Neural crest cell (in vitro differentiated cells): ENCODE measurements around the gene TSSC4. TPM values are rescaled to one million over a fixed set of nuclear protein-coding genes. Genes with fewer than 3 reads are reported as not detected.

Source experiments
- DNase-seq: peaks from one replicate; pipeline ENCODE4 v3.0.0; 2021; ENCODE audit warnings: low read depth, mixed read lengths, low spot score
- H3K27ac Mint-ChIP-seq: one replicate; pipeline ENCODE4 v1.8.0; 2021; ENCODE audit warnings: mild to moderate bottlenecking, mixed read lengths; ENCODE audit not compliant: unreplicated experiment
- H3K27me3 Mint-ChIP-seq: 2 replicates; pipeline ENCODE4 v1.8.0; 2021; ENCODE audit warnings: low read depth, mild to moderate bottlenecking, mixed read lengths
- H3K36me3 Mint-ChIP-seq: 2 replicates; pipeline ENCODE4 v1.8.0; 2021; ENCODE audit warnings: low read depth, mild to moderate bottlenecking, mixed read lengths
- H3K4me1 Mint-ChIP-seq: 2 replicates; pipeline ENCODE4 v1.8.0; 2021; ENCODE audit warnings: mixed read lengths
- H3K4me3 Mint-ChIP-seq: one replicate; pipeline ENCODE4 v1.8.0; 2021; ENCODE audit warnings: mild to moderate bottlenecking, mixed read lengths
- H3K9me3 Mint-ChIP-seq: 2 replicates; pipeline ENCODE4 v1.8.0; 2021; ENCODE audit warnings: mixed read lengths
- total RNA-seq: library from RNA; stranded (reverse); gene quantifications from 2 replicates; pipeline ENCODE4 v1.2.1, GENCODE V29; 2021
- TF ChIP-seq, protein P1 (sequence below): fragments of 200-600 bp; sonication (generic); conservative IDR thresholded peaks from 2 replicates; pipeline ENCODE4 v1.5.0; 2021; ENCODE audit warnings: antibody characterized with exemption, mild to moderate bottlenecking

Gene TSSC4
- total RNA-seq, 1 donor from 2014 or later, result 60.1 TPM

DNA sequence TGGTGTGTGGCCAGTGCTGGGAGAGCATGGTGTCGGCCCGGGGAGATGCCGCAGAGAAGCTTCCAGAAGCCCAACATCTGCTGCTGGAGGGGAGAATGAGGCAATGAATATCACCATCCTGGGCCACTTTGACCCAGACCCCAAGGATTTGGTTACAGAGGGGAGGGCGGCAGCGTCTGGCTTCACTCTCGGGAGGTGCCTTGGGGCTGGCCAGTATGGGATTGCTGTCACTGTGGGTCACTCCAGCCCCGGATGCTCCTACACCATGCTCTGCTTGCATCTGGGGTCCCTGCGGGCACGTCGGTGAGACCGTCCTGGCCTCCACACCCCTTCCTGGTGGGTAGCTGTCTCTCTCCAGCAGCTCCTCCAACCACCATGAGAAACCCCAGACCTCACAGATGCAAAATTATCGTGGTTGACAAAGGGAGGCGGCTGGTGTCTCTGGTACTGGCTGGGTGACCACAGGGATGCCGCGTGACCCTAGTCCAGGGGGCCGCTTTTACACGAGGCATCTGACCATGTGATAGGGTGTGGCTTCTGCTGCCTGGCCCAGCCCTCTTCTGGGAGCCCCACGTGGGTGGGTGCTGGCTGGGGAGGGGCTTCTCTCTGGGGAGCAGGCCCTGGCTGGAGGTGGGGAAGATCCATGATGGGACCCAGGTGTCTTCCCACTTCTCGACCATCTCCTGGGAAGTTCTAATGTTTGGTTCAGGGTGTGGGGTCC is 49.9 kb downstream of the TSSC4 start:
- DNase-seq, result no peak
- Mint-ChIP-seq H3K4me3 (no peak overlapping the region), H3K9me3 (no peaks in the 10 kb centered on the region), H3K4me1 (no peaks in the 10 kb centered on the region), H3K27ac (no peak overlapping the region), H3K36me3 (no peaks in the 10 kb centered on the region), H3K27me3 (peaks cover 63% of the 10 kb centered on the region)
- TF ChIP-seq, protein P1, sequence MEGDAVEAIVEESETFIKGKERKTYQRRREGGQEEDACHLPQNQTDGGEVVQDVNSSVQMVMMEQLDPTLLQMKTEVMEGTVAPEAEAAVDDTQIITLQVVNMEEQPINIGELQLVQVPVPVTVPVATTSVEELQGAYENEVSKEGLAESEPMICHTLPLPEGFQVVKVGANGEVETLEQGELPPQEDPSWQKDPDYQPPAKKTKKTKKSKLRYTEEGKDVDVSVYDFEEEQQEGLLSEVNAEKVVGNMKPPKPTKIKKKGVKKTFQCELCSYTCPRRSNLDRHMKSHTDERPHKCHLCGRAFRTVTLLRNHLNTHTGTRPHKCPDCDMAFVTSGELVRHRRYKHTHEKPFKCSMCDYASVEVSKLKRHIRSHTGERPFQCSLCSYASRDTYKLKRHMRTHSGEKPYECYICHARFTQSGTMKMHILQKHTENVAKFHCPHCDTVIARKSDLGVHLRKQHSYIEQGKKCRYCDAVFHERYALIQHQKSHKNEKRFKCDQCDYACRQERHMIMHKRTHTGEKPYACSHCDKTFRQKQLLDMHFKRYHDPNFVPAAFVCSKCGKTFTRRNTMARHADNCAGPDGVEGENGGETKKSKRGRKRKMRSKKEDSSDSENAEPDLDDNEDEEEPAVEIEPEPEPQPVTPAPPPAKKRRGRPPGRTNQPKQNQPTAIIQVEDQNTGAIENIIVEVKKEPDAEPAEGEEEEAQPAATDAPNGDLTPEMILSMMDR, result no peak

DNA sequence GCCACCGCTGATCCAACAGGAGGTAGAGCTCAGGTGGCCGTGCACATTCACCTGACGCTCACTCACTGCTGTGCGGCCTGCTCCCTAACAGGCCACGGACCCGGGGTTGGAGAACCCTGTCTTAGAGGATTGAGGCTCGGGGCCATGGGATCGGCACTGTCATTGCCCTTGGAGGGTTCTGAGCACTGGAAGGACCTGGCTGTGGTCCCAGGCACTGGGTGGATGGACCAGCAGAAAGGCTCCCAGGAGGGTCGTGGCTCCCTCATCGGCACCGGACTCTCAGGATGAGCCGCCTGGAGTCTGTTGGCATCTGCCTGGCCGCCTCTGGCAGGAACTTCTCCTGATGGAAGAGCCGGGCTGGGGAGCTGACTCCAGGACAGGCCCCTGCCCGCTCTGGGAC is 50.8 kb downstream of the TSSC4 start:
- H3K9me3 Mint-ChIP-seq, result no peaks in the 10 kb centered on the region
- H3K27me3 Mint-ChIP-seq, result peaks cover 58% of the 10 kb centered on the region
- H3K27ac Mint-ChIP-seq, result no peak overlapping the region
- no peaks in the 10 kb centered on the region for H3K4me1 Mint-ChIP-seq
- no peak for DNase-seq
- no peaks in the 10 kb centered on the region for H3K36me3 Mint-ChIP-seq
- no peak overlapping the region for H3K4me3 Mint-ChIP-seq
- TF ChIP-seq, protein P1, result no peak

DNA sequence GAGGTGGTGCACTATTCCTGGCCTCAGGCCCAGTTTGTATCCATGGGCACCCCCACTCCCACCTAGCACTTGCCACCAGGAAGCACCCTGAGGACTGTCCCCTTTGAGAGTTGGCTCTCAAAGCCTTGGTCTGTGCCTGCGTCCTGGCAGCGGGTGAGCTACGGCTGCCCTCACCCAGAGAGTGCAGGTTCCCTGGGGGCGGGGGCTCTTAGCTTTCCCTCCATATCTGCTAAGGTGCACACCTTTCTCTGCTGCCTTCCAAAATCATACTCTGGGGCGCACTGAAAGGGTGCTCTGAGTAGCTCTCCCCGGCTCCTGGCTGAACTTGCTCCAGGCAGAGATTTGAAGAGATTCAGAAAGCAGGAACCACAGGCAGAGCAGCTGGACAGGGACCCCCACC is 51.4 kb downstream of the TSSC4 start:
- Mint-ChIP-seq H3K9me3 (no peaks in the 10 kb centered on the region), H3K27ac (no peak overlapping the region), H3K27me3 (peaks cover 53% of the 10 kb centered on the region), H3K36me3 (no peaks in the 10 kb centered on the region), H3K4me3 (no peak overlapping the region), H3K4me1 (no peaks in the 10 kb centered on the region)
- no peak for DNase-seq
- TF ChIP-seq, protein P1, result no peak

DNA sequence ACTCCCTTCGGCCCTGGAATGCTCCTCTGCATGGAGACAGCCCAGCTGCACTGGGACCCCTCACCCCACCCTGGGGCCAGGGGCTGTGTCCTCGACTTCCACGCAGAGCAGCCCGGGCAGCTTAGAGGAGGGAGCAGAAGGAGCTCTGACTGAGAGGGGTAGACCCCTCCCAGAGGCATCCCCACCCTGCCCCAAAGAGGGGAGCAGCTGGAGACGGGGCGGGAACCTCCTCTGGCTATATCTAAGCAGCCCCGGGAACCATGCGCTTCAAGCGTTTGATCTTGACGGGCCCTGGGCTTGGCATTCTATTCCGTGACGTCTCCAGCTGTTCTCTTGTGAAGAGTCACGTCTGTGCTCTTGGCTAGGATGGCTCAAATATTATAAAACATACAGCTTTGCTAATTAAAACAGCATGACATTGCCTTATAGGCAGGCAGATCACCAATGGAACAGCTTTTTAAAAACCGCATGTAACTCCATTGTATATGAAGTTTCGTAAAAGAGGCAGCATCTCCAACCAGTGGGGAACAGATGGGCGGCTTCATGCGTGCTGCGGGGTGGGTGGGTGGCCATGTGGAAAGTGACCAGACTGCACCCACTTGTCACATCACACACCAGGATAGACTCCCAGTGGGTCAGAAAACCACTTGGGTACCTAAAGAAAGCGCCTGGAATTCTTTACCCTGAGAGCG is 51.9 kb downstream of the TSSC4 start:
- H3K9me3 Mint-ChIP-seq, result no peaks in the 10 kb centered on the region
- TF ChIP-seq, protein P1, result no peak
- no peak for DNase-seq
- H3K4me3 Mint-ChIP-seq, result no peak overlapping the region
- no peak overlapping the region for H3K27ac Mint-ChIP-seq
- H3K4me1 Mint-ChIP-seq, result no peaks in the 10 kb centered on the region
- H3K36me3 Mint-ChIP-seq, result no peaks in the 10 kb centered on the region
- peaks cover 53% of the 10 kb centered on the region for H3K27me3 Mint-ChIP-seq

DNA sequence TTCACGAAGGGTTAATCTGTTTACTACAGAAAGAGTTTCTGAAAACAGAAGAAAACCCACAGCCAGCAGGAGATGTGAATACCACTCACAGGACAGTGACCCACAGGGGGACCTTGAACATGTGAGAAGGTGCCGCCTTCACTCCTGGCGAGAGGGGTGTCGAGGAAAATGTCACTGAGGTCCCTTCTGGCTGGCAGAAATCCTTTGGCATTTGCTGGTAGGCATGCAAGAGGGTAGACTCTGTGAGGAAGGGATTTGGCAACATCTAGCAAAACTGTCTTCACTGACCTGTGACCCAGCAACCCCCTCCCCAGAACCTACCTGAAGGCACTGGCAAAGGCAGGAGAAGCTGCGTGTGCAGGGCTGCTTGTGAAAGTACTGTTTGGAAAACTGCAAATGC is 52.9 kb downstream of the TSSC4 start:
- no peak for DNase-seq
- Mint-ChIP-seq H3K27me3 (peaks cover 55% of the 10 kb centered on the region), H3K9me3 (no peaks in the 10 kb centered on the region), H3K36me3 (no peaks in the 10 kb centered on the region), H3K4me3 (no peak overlapping the region), H3K4me1 (no peaks in the 10 kb centered on the region), H3K27ac (no peak overlapping the region)
- TF ChIP-seq, protein P1, result no peak

Other genes starting within 250 kb of the TSSC4 start
- not detected in 2 replicates for gene INS, start 239.5 kb upstream of the TSSC4 start, total RNA-seq
- 0.61 and 0.68 TPM in 2 replicates for gene TH, start 228.9 kb upstream of the TSSC4 start, total RNA-seq
- gene ASCL2, start 130.2 kb upstream of the TSSC4 start, total RNA-seq, result 0.16 TPM in 1 of 2 replicates, not detected in the other
- not detected in 2 replicates for gene C11orf21, start 98.8 kb upstream of the TSSC4 start, total RNA-seq
- not detected in 2 replicates for gene TSPAN32, start 98.7 kb upstream of the TSSC4 start, total RNA-seq
- 211 and 225 TPM in 2 replicates for gene CD81, start 23.4 kb upstream of the TSSC4 start, total RNA-seq
- 0.09 TPM in 2 replicates for gene TRPM5, start 43.8 kb downstream of the TSSC4 start, total RNA-seq
- 0.86 and 0.91 TPM in 2 replicates for gene KCNQ1, start 44.3 kb downstream of the TSSC4 start, total RNA-seq